GM19351 (cell line): ENCODE measurements around the gene TXNRD2.

Experiments used
- ATAC-seq: cut with Tn5 transposase; IDR thresholded peaks from one replicate; pipeline ENCODE4 v1.9.1; 2021; ENCODE audit warnings: mild to moderate bottlenecking, moderate library complexity; ENCODE audit not compliant: unreplicated experiment

TXNRD2 gene

DNA sequence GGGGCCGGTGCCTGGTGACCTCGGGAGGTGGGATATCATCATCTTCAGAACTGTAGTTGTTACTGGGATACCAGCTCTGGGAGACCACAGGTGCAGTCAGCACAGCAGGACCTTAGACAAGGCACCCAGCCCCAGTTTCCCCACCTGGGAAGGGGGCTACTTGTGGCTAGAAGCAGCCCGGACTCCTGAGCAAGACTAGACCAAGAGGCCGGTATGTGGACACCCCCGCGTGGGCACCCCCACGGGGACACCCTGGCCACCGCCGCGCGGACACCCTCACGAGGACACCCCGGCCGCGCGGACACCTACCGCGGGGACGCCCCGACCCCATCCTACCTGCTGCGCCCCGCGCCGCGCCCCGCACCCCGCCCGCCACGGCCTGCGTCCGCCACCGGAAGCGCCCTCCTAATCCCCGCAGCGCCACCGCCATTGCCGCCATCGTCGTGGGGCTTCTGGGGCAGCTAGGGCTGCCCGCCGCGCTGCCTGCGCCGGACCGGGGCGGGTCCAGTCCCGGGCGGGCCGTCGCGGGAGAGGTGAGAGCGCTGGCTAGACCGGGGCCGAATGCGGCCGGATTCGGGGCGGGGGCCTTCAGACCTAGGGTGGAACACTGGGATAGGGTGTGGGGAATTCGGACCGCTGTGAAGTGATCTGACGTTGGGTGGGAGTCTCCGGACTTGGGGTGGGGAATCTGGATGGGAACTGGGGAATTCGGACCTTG is at the start of gene TXNRD2, which contains the start of gene COMT:
TXNRD2 (minus strand) TSS at position 454 of the 718 bp plus-strand sequence; CDS start at position 439, 15 bp downstream.
COMT (plus strand) TSS at position 408 of the 718 bp plus-strand sequence. CDS start 20,755 bp downstream, outside the sequence.
- ATAC-seq, result peak; percentile 47

DNA sequence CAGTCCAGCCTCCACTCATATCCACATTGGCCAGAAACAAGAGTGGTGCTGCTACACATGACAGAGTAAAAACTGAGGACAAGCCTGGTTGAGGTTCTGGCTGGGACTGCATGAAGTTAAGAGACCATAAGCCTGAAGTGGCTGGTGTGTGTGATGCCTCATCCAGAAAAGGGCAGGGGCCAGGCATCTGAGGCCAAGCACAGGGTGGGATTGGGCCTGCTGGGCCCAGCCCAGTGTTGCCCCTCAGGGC is 49.7 kb upstream of the TXNRD2 start:
- ATAC-seq, result no peak

- no peak for ATAC-seq
These were observed 49.2 kb upstream of the TXNRD2 start for GRCh38 chr22:19990609-19991394.

- no peak for ATAC-seq
These were observed 48.6 kb upstream of the TXNRD2 start for GRCh38 chr22:19990188-19990587.

DNA sequence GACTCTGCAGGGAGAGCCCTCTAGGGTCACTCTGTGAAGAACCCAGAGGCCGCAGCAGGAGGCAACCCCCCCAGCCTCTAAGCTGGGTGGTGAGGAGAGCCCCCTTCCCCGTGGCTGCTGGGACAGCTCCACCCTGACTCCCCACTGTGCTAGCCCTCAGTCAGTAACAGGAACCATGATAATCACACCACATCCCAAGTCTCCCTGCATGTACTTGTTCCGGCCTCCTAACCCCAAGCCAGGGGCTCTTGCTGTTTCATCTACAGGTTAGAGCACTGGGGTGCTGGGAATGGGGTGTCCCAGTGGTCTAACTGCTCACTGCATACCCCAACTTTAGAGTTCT is 48.1 kb upstream of the TXNRD2 start:
- ATAC-seq, result no peak

DNA sequence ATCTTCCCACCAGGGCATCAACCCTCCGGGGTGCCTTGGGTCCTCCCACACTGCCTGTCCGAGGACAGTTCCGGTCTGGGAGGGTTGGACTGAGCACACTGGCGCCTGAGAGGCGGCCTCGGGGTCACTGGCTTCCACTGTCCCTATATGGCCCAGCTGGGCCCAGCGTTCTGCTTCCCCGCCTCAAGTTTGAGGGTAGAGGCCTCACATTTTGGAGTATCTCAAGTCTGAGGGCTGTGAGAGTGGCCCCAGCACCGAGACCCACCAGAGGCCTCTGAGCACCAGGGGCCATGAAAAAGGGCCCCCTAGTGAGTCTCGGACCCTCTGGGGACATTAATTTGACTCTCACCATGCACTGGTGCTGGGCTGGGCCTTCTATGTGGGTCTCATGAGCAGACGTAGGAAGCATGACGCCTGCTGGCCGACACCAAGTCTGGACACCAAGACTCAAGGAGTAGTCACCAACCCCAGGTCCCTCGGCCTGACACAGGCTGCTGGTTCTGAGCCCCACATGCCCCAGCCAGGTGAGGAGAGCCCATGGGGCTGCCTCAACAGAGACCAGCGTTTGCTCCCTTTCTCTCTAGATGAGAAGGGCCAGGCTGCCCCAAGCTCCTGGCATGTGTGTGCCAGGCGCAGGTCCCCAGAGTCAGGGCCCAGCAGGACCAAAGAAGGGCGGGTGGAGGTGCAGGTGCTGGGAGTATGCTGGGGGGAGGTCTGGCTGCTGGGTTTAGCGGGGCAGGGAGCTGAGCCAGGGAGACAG is 47.5 kb upstream of the TXNRD2 start:
- no peak for ATAC-seq

DNA sequence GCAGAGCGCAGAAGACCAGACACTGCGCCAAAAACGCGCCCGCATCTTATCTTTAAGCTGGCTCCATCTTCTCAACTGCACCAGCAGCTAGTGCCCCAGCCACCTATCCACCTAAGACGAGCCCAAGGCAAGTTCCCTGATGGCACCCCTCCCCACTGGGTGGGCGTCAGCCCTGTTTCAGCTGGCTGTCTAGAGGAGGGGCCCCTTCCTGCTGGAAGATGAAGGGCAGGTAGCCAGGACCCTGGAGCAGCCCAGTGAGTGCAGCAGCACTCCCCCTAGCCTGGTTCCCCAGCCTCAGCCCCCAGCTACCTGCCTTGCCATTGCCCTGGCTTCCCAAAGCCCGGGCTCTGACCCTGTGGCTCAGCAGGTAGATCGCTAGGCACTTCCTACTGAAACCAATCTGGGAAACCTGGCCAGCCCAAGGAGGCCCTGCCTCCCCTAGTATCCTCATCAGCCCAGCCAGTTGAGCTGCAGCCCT is 46.8 kb upstream of the TXNRD2 start:
- no peak for ATAC-seq

- ATAC-seq, result no peak
These were observed 46.0 kb upstream of the TXNRD2 start for GRCh38 chr22:19987394-19988306.

DNA sequence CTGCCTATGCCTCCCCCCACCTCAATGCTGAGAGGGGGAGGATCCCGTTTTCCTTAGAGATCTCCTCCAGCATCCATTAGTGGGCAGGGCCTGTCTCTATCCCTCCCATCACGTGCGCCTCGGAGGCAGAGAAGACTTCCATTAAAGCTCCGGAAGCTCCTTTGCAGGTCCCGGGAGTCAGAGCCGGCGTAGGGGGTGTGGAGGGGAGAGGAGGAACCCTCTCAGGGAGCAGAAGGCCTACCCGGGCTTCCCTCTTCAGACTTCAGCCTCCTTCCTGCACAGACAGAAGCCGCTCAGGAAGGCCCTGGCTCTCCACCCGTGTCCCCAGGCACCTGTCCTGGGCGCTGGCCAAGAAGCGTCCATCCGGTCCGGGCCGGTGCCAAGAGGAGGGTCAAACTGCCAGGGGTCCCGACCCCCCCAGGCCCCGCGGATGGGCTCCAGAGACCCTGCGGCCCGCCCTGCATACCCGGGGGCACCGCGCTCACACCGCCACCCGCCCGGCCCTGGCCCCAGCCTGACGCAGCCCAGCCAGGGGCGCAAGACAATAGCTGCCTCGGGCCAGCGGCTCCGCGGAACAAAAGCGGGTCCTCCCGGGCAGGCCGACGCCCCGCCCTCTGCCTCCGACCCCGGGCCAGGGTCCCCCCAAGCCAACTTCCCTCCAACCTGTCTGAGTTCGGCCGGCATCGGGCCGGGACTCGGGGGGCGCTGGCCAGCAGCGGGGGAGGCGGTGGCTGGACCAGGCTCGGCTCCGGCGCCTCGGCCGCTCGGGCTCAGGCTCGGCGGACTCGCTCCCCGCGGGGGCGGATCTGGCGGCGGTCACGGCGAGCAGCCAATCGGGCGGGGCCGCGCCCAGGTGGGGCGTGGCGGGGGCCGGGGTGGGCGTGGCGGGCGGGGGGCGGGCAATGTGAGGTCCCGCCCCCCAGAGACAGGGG is 45.1 kb upstream of the TXNRD2 start:
- ATAC-seq, result peak; percentile 81

DNA sequence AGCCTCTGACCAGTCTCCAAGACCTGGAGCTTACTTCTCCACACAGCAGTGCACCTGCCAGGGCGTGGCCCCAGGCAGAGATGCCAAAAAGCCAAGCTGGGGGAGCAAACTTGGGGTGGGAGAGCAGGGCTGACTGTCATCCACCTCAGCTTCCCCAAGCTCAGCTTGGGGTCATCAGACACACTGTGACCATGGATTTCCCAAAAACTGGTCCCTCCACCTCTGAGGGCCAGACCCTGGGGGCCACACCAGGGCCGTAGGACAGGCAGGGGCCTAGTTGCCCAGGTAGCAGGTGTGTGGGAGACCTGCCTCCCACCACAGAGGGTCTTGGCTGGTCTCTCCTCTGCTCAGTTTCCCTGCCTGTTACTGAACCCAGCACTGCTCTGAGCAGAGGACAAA is 44.4 kb upstream of the TXNRD2 start:
- no peak for ATAC-seq

DNA sequence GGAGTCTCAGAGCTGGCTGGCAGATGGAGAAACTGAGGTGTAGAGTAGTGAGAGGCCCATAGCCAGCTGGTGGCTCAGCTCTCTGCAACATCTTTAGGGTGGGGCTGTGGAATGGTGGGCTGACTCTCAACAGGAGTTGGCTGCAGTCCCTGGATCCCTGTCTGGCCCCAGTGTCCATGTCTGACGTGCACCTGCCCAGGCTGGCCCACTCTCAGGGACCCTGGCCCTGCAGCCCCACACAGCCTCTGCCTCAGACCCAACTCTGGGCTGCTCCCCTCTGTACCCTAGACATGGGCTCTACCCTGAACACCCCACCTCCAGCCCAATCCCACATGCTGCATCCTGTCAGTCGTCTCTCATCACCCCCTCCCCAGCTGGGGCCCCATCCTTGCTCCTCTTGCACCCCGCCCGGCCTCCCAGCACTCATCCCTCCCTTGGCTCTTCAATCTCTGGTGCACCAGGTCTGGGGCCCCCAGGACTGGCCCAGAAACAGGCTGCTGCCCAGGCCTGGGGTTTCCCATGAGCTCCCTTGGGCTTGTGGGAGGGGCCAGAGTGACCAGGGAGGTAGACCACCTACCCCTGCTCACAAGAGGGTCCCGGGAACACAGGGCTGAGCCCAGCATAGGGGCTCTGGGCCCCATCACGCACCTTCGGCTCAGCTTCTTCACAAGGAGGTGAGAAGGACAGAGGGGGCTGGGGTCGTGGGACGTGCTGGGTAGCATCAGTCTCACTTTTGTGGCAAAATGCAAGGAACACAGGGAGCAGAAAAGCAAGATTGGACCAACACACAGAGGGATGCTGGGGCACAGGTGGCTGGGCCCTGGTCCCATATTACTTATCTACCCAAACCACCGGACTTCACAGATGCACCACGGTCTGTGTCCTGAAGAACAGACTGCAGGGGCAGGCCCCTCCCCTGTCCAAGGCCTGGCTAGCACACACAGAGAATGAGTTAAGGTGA is 43.5 kb upstream of the TXNRD2 start:
- ATAC-seq, result no peak

- no peak for ATAC-seq
These were observed 42.7 kb upstream of the TXNRD2 start for GRCh38 chr22:19984201-19984753.

DNA sequence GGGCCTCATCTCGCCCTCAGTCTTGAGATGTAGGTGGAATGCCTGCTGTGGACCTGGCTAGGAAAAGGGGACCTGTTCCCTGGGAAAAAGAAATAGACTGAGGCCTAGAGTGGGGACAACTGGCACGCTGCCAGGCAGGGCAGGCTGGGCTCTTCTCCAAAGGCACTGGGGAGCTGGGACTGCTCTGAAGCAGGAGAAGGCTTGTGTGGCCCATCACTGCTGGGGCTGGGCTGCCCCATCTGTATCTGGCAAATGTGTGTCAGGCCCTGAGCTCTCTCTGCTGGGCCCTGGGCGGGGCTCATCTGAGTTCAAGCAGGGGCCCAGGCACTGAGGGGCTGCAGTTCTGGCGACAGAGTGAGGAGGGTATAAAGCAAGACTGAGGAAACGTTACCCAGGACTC is 42.1 kb upstream of the TXNRD2 start:
- no peak for ATAC-seq

GRCh38 chr22:19982991-19983578 is 41.5 kb upstream of the TXNRD2 start:
- no peak for ATAC-seq

DNA sequence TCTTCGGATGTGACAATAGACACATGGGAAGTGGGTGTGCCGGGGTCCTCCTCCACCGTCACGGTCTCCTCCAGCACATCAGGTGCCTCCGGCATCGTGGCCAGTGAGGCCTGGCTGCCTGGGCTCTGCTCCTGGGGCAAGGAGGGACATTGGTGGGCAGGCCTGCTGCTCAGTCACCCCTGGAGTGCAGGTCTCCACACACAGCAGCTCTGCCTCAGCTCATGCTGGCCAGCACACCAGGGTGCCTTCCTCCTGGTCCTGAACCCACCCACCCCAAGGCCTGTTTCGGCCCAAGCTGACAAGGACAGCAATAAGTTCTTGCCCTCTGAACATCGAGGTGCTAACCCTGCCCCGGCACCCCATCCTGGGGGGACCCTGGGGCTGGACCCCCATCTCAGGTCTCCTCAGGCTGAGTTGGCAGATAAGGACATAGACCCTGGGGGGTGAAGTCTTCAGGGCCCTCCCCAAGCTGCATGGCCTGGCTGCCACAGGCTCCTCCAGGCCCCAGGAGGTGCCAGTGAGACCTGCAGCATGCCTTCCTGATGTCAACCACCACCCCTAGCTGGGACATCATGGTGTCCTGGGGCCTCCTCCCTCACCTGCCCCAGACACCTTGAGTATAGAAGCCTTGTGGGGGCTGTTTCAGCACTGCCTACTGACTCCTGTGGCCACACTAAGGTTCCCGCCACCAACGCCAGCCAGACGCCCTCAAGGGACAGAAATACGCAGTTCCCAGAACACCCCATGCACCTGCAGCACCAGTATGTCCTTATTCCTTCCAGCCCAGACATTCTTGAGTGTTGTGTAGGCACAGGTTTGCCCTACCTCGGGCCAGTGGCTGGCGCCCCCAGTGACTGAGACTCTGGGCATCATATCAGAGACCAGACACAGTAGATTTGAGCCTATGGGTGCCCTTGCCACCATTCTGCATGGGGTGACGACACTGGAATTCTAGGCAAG is 40.6 kb upstream of the TXNRD2 start:
- ATAC-seq, result no peak

DNA sequence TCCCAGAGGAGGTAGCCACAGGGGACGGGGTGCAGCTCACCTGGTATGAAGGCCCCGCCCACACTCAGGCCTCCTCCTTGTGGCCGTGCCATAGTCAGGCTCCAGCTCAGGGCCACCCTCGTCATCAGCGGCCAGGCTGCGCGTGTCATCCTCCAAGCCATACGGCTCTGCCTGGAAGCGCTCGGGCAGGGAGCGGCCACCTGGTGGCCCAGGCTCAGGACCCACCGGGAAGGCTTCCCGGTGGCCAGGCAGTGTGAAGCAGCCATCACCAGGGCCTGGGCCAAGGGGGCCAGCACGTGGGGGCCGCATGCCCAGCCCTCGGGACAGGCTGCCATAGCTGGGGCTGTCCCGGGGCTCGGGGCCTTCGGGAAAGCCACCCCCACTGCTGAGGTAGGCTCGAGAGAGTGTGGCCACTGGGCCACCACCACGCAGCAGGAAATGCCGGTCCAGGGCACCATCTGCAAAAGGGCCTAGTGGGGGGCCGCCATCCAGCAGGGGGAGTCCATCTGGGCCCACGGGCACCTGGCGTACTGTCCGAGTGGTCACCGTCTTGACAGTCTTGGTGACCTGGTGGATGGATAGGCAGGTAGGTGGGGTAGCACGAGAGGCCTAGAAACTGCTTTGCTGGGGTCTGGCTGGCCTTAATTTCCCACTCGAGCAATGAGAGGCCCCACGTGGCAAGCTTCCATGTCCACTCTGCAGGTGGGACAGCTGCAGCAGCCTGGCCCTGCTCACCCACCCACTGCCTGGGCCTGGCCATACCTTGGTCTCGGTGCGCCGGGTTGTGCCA is 39.7 kb upstream of the TXNRD2 start:
- ATAC-seq, result no peak
